Measurements from ENCODE around the gene FOXK1. TPM values are rescaled to one million over a fixed set of nuclear protein-coding genes. Genes with fewer than 3 reads are reported as not detected.
A peak's percentile ranks its signal among the peaks of the same experiment; 100 is the strongest.

The FOXK1 gene
- polyA plus RNA-seq, 1 experiment = 3.3 TPM

DNA sequence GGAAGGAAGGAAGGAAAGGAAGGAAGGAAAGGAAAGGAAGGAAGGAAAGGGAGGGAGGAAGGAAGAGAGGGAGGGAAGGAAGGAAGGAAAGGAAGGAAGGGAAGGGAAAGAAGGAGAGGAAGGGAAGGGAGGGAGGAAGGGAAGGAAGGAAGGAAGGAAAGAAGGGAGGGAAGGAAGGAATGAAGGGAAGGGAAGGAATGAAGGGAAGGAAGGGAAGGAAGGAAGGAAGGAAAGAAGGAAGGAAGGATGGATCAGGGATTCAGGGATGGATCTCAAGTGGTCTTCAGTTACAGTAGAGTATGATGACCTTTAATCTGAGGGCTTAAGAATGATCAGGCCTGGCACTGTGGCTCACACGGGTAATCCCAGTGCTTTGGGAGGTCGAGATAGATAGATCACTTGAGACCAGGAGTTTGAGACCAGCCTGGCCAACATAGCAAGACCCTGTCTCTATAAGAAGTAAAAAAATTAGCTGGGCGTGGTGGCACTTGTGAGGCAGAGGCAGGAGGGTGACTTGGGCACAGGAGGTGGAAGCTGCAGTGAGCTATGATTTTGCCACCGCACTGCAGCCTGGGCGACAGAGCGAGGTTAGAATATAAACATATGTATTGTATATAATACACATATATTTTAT, 760 bp upstream of the FOXK1 start:
- TF ChIP-seq CTCF (IDR thresholded peaks at IDR 0.05; ENCODE audit: insufficient read depth, low read depth, low read length) = no peak
- Histone ChIP-seq H3K36me3 (ENCODE audit: control insufficient read depth, insufficient read depth, low read length) (0 out of 2 replicates have a peak, but pooled peaks cover 1% of the 10 kb centered on the region), H3K27me3 (ENCODE audit: control insufficient read depth, insufficient read depth, low read length) (no peaks in the 10 kb centered on the region), H3K4me3 (ENCODE audit: low read depth, low read length) (peak overlapping the region; percentile 43)
- ChIA-PET CTCF (interaction anchor here (1.5 kb wide), 1 partner anchor 39 kb away, joined by 6 read pairs; no protein-coding TSS in a partner anchor), POLR2A (interaction anchor here (0.5 kb wide), 1 partner anchor 94 kb away, joined by 4 read pairs; the partner anchor contains the start of gene AP5Z1)
- no peak for DNase-seq (ENCODE audit: low read depth)

DNA sequence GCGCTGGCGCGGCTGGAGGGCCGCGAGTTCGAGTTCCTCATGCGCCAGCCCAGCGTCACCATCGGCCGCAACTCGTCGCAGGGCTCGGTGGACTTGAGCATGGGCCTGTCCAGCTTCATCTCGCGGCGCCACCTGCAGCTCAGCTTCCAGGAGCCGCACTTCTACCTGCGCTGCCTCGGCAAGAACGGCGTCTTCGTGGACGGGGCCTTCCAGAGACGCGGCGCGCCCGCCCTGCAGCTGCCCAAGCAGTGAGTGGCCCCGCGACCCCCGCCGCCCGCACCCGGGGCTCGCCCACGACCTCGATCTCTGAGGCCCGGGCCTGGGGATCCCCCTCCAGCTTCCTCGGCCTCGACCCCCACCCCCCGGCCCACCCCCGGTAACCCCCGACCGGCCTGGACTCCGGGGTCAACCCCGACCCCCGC, 537 bp downstream of the FOXK1 start:
- Histone ChIP-seq H3K27me3 (ENCODE audit: control insufficient read depth, insufficient read depth, low read length) (no peaks in the 10 kb centered on the region), H3K4me3 (ENCODE audit: low read depth, low read length) (peak overlapping the region; percentile 92), H3K36me3 (ENCODE audit: control insufficient read depth, insufficient read depth, low read length) (0 out of 2 replicates have a peak, but pooled peaks cover 1% of the 10 kb centered on the region)
- no peak for TF ChIP-seq CTCF (IDR thresholded peaks at IDR 0.05; ENCODE audit: insufficient read depth, low read depth, low read length)
- ChIA-PET CTCF (interaction anchor here (0.8 to 1.8 kb wide), 5 partner anchors 41 to 71 kb away, joined by 3 to 10 read pairs (median 6); no protein-coding TSS in a partner anchor), POLR2A (interaction anchor here (1.1 kb wide), 1 partner anchor 41 kb away, joined by 3 read pairs; no protein-coding TSS in a partner anchor)
- DNase-seq (ENCODE audit: low read depth) = no peak

DNA sequence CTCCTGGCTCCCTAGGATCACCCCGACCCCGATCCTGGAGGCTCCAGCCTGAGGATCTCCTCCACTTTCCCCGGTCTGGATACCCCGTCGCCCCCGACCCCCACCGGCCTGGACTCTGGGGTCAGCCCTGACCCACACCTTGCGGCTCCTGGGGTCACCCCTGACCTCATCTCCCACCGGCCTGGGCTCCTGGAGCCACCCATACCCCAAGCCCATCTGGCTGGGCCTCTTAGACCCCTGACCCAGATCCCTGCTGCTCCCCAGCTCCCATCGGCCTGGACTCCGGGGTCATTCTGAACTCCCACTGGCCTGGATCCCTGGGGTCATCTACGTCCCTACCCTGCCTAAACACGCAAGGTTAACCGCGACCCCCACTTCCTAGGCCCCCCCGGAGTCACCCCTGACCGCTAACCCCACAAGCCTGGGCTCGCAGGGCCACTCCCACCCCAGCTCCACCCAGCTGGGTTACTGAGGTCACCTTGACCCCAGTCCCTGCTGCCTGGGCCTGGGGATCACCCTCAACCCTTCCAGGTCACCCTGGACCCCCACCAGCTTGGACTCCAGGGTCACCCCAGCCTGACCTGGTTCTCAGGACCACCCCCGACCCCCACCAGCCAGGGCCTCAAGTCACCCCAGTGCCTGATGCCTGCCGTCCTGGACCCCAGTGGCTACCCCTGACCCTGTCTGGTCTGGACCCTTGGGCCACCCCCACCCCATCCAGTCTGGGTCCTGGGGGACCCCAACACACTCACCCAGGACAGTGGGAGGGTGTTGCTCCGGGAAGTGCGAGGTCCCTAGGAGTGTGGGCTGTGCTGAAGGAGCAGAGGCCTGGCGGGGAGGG, 1.2 kb downstream of the FOXK1 start:
- POLR2A ChIA-PET = interaction anchor here (1.1 kb wide), 1 partner anchor 42 kb away, joined by 3 read pairs; no protein-coding TSS in a partner anchor
- Histone ChIP-seq H3K4me3 (ENCODE audit: low read depth, low read length) (peak overlapping the region; percentile 92), H3K36me3 (ENCODE audit: control insufficient read depth, insufficient read depth, low read length) (0 out of 2 replicates have a peak, but pooled peaks cover 1% of the 10 kb centered on the region), H3K27me3 (ENCODE audit: control insufficient read depth, insufficient read depth, low read length) (no peaks in the 10 kb centered on the region)
- no peak for TF ChIP-seq CTCF (IDR thresholded peaks at IDR 0.05; ENCODE audit: insufficient read depth, low read depth, low read length)
- no peak for DNase-seq (ENCODE audit: low read depth)
- CTCF ChIA-PET = interaction anchor here (0.6 to 1.8 kb wide), 5 partner anchors 41 to 72 kb away, joined by 3 to 10 read pairs (median 4); no protein-coding TSS in a partner anchor

DNA sequence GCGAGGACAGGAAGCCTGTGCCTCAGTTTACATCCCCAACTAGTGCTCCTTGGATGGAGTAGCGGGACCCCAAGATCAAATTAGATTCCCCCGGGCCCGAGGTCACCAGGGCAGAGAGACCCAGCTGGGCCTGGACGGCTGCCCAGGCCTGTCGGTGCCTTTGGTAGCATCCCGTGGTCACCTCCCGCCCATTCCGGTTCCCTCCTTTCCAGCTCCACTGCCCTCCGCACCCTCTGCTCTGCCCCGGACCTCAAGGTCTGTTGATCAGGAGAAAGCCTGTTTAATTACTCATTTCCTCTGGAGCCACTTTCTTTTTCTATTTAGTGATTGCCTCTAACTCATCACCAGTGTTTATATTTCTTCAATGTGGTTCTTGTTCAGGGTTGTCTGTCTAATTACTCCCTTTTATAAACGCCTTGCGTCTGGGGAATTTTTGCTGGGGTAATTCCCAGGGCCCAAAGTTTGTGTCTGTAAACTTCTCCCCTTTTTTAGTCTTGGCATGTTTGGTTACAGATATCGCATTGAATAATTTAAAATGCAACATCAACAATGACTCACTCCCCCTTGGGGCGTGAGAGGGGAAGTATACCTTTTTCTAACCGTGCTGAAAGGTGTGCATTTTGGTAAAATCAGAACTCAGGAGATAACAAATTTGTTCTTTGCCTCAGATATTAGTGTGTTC, 1.9 kb downstream of the FOXK1 start:
- ChIA-PET CTCF (interaction anchor here (0.6 to 1.8 kb wide), 5 partner anchors 13 to 72 kb away, joined by 3 to 10 read pairs (median 4); no protein-coding TSS in a partner anchor), POLR2A (no interaction called here)
- DNase-seq (ENCODE audit: low read depth) = peak; percentile 31
- H3K27me3 ChIP-seq (ENCODE audit: control insufficient read depth, insufficient read depth, low read length) = no peaks in the 10 kb centered on the region
- peak overlapping the region; percentile 92 for H3K4me3 ChIP-seq (ENCODE audit: low read depth, low read length)
- peak; percentile 25; the same call in 1 of the 2 replicates for TF ChIP-seq CTCF (IDR thresholded peaks at IDR 0.05; ENCODE audit: insufficient read depth, low read depth, low read length)
- 0 out of 2 replicates have a peak, but pooled peaks cover 1% of the 10 kb centered on the region for H3K36me3 ChIP-seq (ENCODE audit: control insufficient read depth, insufficient read depth, low read length)
